Erythroblast (primary cell): ENCODE measurements around the gene DNAJC1.

ENCODE experiments used
- GATA1 ChIP-seq: IDR thresholded peaks from 2 replicates; pipeline ENCODE4 v1.6.1; 2011; ENCODE audit warnings: low read depth, mild to moderate bottlenecking, control low read depth, low read length, moderate library complexity
- POLR2A ChIP-seq: IDR thresholded peaks from 2 replicates; pipeline ENCODE4 v1.6.1; 2011; ENCODE audit warnings: mild to moderate bottlenecking, low read length

GRCh38 chr10:21719502-21719901, 284.0 kb downstream of the DNAJC1 start:
- no peak for TF ChIP-seq POLR2A
- no peak for TF ChIP-seq GATA1
